ENCODE results near the gene RIOX2. TPM values are rescaled to one million over a fixed set of nuclear protein-coding genes. Genes with fewer than 3 reads are reported as not detected.
A peak's percentile ranks its signal among the peaks of the same experiment; 100 is the strongest.

RIOX2 gene
- total RNA-seq, 2 experiments from 2014 or later, result 46.5 to 46.7 TPM

GRCh38 chr3:97942801-97943546 is 29.3 kb downstream of the RIOX2 start:
- Mint-ChIP-seq H3K4me1 (peaks cover 21% of the 10 kb centered on the region), H3K36me3 (ENCODE audit: low read depth) (peaks cover 80% of the 10 kb centered on the region), H3K27me3 (no peaks in the 10 kb centered on the region), H3K27ac (peak overlapping the region; percentile 62), H3K9me3 (no peaks in the 10 kb centered on the region), H3K4me3 (no peak overlapping the region)
- ChIA-PET CTCF (interaction anchor here (1.2 to 4.2 kb wide), 3 partner anchors 25 to 771 kb away, joined by 5 to 14 read pairs (median 6); no protein-coding TSS in a partner anchor), POLR2A (interaction anchor here (1.6 to 4.0 kb wide), 2 partner anchors 71 to 121 kb away, joined by 3 to 16 read pairs; partner anchors contain the start of gene CRYBG3)
- DNase-seq, result no peak

GRCh38 chr3:97940034-97940433 is 32.2 kb downstream of the RIOX2 start:
- Mint-ChIP-seq H3K9me3 (no peaks in the 10 kb centered on the region), H3K4me1 (peaks cover 22% of the 10 kb centered on the region), H3K27ac (no peak overlapping the region), H3K27me3 (no peaks in the 10 kb centered on the region), H3K36me3 (ENCODE audit: low read depth) (peaks cover 79% of the 10 kb centered on the region), H3K4me3 (no peak overlapping the region)
- DNase-seq, result no peak
- ChIA-PET POLR2A (interaction anchor here (0.8 kb wide), 1 partner anchor 26 kb away, joined by 3 read pairs; no protein-coding TSS in a partner anchor), CTCF (interaction anchor here (1.0 to 4.2 kb wide), 3 partner anchors 54 to 147 kb away, joined by 3 to 14 read pairs (median 4); no protein-coding TSS in a partner anchor)

- Mint-ChIP-seq H3K4me1 (peaks cover 22% of the 10 kb centered on the region), H3K27me3 (no peaks in the 10 kb centered on the region), H3K9me3 (no peaks in the 10 kb centered on the region), H3K36me3 (ENCODE audit: low read depth) (peaks cover 77% of the 10 kb centered on the region), H3K27ac (no peak overlapping the region), H3K4me3 (no peak overlapping the region)
- ChIA-PET POLR2A (no interaction called here), CTCF (interaction anchor here (1.8 to 4.2 kb wide), 2 partner anchors 83 to 147 kb away, joined by 4 to 14 read pairs; no protein-coding TSS in a partner anchor)
- DNase-seq, result no peak
Measured at GRCh38 chr3:97939401-97939800, 32.8 kb downstream of the RIOX2 start.

- CTCF ChIA-PET, result no interaction called here
- DNase-seq, result no peak
Measured at GRCh38 chr3:97938444-97938843, 33.8 kb downstream of the RIOX2 start.

GRCh38 chr3:97937205-97937604 is 35.0 kb downstream of the RIOX2 start:
- no peaks in the 10 kb centered on the region for H3K9me3 Mint-ChIP-seq
- no peaks in the 10 kb centered on the region for H3K27me3 Mint-ChIP-seq
- H3K36me3 Mint-ChIP-seq (ENCODE audit: low read depth), result peaks cover 64% of the 10 kb centered on the region
- peaks cover 5% of the 10 kb centered on the region for H3K4me1 Mint-ChIP-seq
- no peak for DNase-seq
- CTCF ChIA-PET, result interaction anchor here (0.9 kb wide), 1 partner anchor 145 kb away, joined by 3 read pairs; no protein-coding TSS in a partner anchor
- no peak overlapping the region for H3K27ac Mint-ChIP-seq
- H3K4me3 Mint-ChIP-seq, result no peak overlapping the region
- POLR2A ChIA-PET, result interaction anchor here (1.7 kb wide), 1 partner anchor 85 kb away, joined by 4 read pairs; no protein-coding TSS in a partner anchor

More at GRCh38 chr3:97938444-97938843, 33.8 kb downstream of the RIOX2 start:
- Mint-ChIP-seq H3K9me3 (no peaks in the 10 kb centered on the region), H3K4me3 (no peak overlapping the region), H3K4me1 (peaks cover 17% of the 10 kb centered on the region), H3K27ac (no peak overlapping the region), H3K27me3 (no peaks in the 10 kb centered on the region), H3K36me3 (ENCODE audit: low read depth) (peaks cover 71% of the 10 kb centered on the region)
- POLR2A ChIA-PET, result interaction anchor here (1.7 kb wide), 1 partner anchor 84 kb away, joined by 4 read pairs; no protein-coding TSS in a partner anchor

DNA sequence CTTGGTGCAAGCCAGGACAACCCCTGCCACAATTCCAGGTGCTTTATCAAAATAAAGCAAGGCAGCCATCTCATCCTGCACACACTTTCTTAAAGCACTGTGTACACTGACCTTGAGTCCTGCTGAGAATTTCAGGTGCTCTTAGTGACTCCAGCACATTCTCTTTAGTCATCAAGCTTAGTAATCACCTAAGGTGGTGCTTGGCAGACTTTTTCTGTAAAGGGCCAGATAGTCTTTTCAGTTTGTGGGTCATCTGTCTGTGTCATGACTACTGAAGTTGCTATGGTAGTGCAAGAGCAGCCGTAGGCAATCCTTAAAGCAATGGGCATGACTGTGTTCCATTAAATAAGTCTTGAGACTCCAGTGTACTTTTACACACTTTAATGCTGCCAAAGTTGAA is 36.4 kb downstream of the RIOX2 start:
- Mint-ChIP-seq H3K27me3 (no peaks in the 10 kb centered on the region), H3K9me3 (no peaks in the 10 kb centered on the region), H3K36me3 (ENCODE audit: low read depth) (peaks cover 65% of the 10 kb centered on the region), H3K27ac (no peak overlapping the region), H3K4me1 (peaks cover 3% of the 10 kb centered on the region), H3K4me3 (no peak overlapping the region)
- ChIA-PET POLR2A (no interaction called here), CTCF (no interaction called here)
- DNase-seq, result no peak

GRCh38 chr3:97934980-97935695 is 37.1 kb downstream of the RIOX2 start:
- CTCF ChIA-PET, result interaction anchor here (0.7 kb wide), 1 partner anchor 30 kb away, joined by 6 read pairs; no protein-coding TSS in a partner anchor
- Mint-ChIP-seq H3K9me3 (peaks cover 4% of the 10 kb centered on the region), H3K27ac (no peak overlapping the region), H3K4me3 (no peak overlapping the region), H3K4me1 (peaks cover 1% of the 10 kb centered on the region), H3K36me3 (ENCODE audit: low read depth) (peaks cover 64% of the 10 kb centered on the region), H3K27me3 (no peaks in the 10 kb centered on the region)
- no peak for DNase-seq
- POLR2A ChIA-PET, result no interaction called here

- CTCF ChIA-PET, result no interaction called here
- Mint-ChIP-seq H3K36me3 (ENCODE audit: low read depth) (peaks cover 50% of the 10 kb centered on the region), H3K27me3 (no peaks in the 10 kb centered on the region), H3K27ac (no peak overlapping the region), H3K9me3 (peaks cover 5% of the 10 kb centered on the region), H3K4me1 (peaks cover 1% of the 10 kb centered on the region), H3K4me3 (no peak overlapping the region)
- DNase-seq, result no peak
- POLR2A ChIA-PET, result no interaction called here
Measured at GRCh38 chr3:97932387-97932801, 39.8 kb downstream of the RIOX2 start.

DNA sequence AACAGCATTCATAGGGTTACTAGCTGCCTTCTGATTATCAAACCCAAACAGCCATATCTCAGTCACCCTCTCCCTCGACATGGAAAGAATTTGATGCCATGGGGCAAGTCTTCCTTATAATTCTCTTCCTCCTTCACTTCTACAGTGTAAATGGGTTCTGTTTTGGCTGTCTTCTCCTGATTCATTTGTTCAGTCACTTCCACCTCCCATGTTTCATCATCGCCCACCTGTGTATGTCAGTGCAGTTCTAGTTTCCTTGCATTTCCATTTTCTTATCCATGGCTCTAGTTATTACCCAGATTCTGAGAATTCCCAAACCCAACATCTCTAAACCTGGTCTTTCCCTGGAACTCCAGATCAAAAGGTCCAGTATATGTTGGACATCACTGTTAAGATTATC is 41.0 kb downstream of the RIOX2 start:
- no peak overlapping the region for H3K4me3 Mint-ChIP-seq
- H3K4me1 Mint-ChIP-seq, result peaks cover 1% of the 10 kb centered on the region
- ChIA-PET POLR2A (no interaction called here), CTCF (no interaction called here)
- DNase-seq, result no peak
- no peaks in the 10 kb centered on the region for H3K27me3 Mint-ChIP-seq
- H3K9me3 Mint-ChIP-seq, result peaks cover 5% of the 10 kb centered on the region
- peaks cover 49% of the 10 kb centered on the region for H3K36me3 Mint-ChIP-seq (ENCODE audit: low read depth)
- H3K27ac Mint-ChIP-seq, result no peak overlapping the region

DNA sequence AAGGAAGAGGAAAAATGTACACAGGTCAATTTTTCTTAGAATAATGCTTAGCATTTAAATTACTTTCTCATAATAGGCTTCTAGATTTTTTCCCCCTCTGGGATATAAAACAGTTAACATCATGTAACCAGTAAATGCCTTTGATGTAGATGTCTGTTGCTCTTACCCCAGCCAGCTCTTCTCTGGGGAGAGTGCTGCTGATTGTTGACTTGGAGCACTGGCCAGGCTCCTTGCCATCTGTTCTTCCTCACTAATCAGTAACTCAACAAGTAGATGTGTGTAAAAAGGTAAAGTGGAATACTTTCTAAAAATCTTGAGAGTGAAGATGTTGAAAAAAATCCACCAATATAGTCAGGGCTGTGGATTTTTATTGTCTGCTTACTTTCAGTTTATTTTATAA is 42.2 kb downstream of the RIOX2 start:
- Mint-ChIP-seq H3K27ac (no peak overlapping the region), H3K9me3 (peaks cover 5% of the 10 kb centered on the region), H3K4me1 (no peaks in the 10 kb centered on the region), H3K27me3 (no peaks in the 10 kb centered on the region), H3K4me3 (no peak overlapping the region), H3K36me3 (ENCODE audit: low read depth) (peaks cover 43% of the 10 kb centered on the region)
- ChIA-PET POLR2A (interaction anchor here (1.4 kb wide), 1 partner anchor 19 kb away, joined by 3 read pairs; no protein-coding TSS in a partner anchor), CTCF (interaction anchor here (0.8 kb wide), 1 partner anchor 93 kb away, joined by 4 read pairs; no protein-coding TSS in a partner anchor)
- no peak for DNase-seq

- Mint-ChIP-seq H3K4me3 (no peak overlapping the region), H3K27ac (no peak overlapping the region), H3K9me3 (peaks cover 5% of the 10 kb centered on the region), H3K27me3 (no peaks in the 10 kb centered on the region), H3K4me1 (no peaks in the 10 kb centered on the region), H3K36me3 (ENCODE audit: low read depth) (peaks cover 47% of the 10 kb centered on the region)
- DNase-seq, result no peak
- ChIA-PET POLR2A (interaction anchor here (1.4 kb wide), 1 partner anchor 18 kb away, joined by 3 read pairs; no protein-coding TSS in a partner anchor), CTCF (no interaction called here)
Measured at GRCh38 chr3:97928986-97929385, 43.2 kb downstream of the RIOX2 start.

DNA sequence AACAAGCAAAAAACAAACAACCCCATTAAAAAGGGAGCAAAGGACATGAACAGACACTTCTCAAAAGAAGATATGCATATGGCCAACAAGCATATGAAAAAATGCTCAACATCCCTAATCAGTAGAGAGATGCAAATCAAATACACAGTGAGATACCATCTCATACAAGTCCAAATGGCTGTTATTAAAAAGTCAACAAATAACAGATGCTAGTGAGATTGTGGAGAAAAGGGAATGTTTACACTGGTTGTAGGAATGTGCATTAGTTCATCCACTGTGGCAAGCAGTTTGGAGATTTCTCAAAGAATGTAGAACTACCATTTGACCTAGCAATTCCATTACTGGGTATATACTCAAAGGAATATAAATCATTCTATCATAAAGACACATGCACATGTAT is 44.5 kb downstream of the RIOX2 start:
- Mint-ChIP-seq H3K27ac (no peak overlapping the region), H3K27me3 (no peaks in the 10 kb centered on the region), H3K9me3 (peaks cover 5% of the 10 kb centered on the region), H3K4me1 (no peaks in the 10 kb centered on the region), H3K36me3 (ENCODE audit: low read depth) (peaks cover 54% of the 10 kb centered on the region), H3K4me3 (no peak overlapping the region)
- POLR2A ChIA-PET, result no interaction called here
- CTCF ChIA-PET, result no interaction called here
- no peak for DNase-seq
